Mucosa of descending colon (tissue), 3 donors: ENCODE data around the gene SLC26A1. TPM values are rescaled to one million over a fixed set of nuclear protein-coding genes. Genes with fewer than 3 reads are reported as not detected.
A peak's percentile ranks its signal among the peaks of the same experiment; 100 is the strongest.

Experiments used
- ATAC-seq: fragments of 200-7000 bp; cut with Tn5 transposase; one replicate; pipeline ENCODE4 v1.9.1; 2020; ENCODE audit warnings: mild to moderate bottlenecking, moderate library complexity
- DNase-seq, 3 donors: peaks; one replicate each; pipeline ENCODE4 v3.0.0-alpha.2; 2020
- H3K36me3 ChIP-seq: fragments of 200-600 bp; one replicate; pipeline ENCODE4 v1.8.0; 2021; ENCODE audit warnings: low read depth, mild to moderate bottlenecking
- H3K4me1 ChIP-seq: fragments of 200-600 bp; one replicate; pipeline ENCODE4 v1.8.0; 2021; ENCODE audit warnings: low read depth, mild to moderate bottlenecking
- H3K4me3 ChIP-seq: fragments of 200-600 bp; one replicate; pipeline ENCODE4 v1.8.0; 2021; ENCODE audit warnings: mild to moderate bottlenecking
- H3K9me3 ChIP-seq: fragments of 200-600 bp; one replicate; pipeline ENCODE4 v1.8.0; 2021; ENCODE audit warnings: mild to moderate bottlenecking
- intact Hi-C, 2 donors: fragments of 100-400 bp; cut with DNase I in 1 of 2; cut with micrococcal nuclease in 1 of 2; formaldehyde crosslinking; loops; one replicate each; pipeline versions ENCODE4 v1.11.0 to v1.11.1; 2022; cut with DNase I, micrococcal nuclease
- total RNA-seq, 3 donors: library from RNA; stranded (reverse); fragmentation: NEBNext Ultra II Directional in 2 of 3; extraction: Animal tissue kit (Norgen Biotek cat#: 25700) in 2 of 3; gene quantifications; one replicate each; pipeline versions ENCODE4 v1.2.1 to v1.2.4, GENCODE V29; 2021 to 2023
- TF ChIP-seq, protein P1 (sequence below): fragments of 200-600 bp; IDR thresholded peaks from one replicate; pipeline ENCODE4 v1.8.0; 2022; ENCODE audit warnings: antibody characterized with exemption, mild to moderate bottlenecking
- donor health status: DM: no; HTN: no; CAD: no; lungs with moderate emphysema.
- donor health status: DM: no; HTN: no; CAD: no.
- donor health status: DM: no; HTN: yes; CAD: no.

SLC26A1 gene
- total RNA-seq, 3 donors from 2014 or later: 0.85 to 2.8 (median 1.9) TPM

DNA sequence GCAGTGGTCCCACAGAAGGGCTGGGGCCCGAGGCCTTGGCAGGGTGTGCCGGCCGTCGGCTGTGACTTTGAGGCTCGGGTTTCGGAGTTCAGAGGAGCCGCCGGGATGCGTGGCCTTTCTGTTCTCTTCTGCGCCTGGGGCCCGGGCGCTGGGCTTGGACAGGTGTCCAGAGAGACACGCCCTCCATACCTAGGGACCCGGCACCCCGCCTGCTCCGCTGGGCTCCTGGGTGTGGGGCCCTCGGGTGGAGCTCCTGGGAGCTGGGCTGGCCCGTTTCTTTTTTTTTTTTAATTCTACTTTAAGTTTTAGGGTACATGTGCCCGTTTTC, 29.5 kb upstream of the SLC26A1 start:
- DNase-seq (peak in 1 of 3 donors; percentile 57), ATAC-seq (peak; percentile 67)
- Histone ChIP-seq H3K4me1 (peaks cover 14% of the 10 kb centered on the region), H3K9me3 (no peaks in the 10 kb centered on the region), H3K36me3 (no peaks in the 10 kb centered on the region), H3K4me3 (no peak overlapping the region)
- TF ChIP-seq, protein P1, sequence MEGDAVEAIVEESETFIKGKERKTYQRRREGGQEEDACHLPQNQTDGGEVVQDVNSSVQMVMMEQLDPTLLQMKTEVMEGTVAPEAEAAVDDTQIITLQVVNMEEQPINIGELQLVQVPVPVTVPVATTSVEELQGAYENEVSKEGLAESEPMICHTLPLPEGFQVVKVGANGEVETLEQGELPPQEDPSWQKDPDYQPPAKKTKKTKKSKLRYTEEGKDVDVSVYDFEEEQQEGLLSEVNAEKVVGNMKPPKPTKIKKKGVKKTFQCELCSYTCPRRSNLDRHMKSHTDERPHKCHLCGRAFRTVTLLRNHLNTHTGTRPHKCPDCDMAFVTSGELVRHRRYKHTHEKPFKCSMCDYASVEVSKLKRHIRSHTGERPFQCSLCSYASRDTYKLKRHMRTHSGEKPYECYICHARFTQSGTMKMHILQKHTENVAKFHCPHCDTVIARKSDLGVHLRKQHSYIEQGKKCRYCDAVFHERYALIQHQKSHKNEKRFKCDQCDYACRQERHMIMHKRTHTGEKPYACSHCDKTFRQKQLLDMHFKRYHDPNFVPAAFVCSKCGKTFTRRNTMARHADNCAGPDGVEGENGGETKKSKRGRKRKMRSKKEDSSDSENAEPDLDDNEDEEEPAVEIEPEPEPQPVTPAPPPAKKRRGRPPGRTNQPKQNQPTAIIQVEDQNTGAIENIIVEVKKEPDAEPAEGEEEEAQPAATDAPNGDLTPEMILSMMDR: no peak
- intact Hi-C loops: no loop called here

DNA sequence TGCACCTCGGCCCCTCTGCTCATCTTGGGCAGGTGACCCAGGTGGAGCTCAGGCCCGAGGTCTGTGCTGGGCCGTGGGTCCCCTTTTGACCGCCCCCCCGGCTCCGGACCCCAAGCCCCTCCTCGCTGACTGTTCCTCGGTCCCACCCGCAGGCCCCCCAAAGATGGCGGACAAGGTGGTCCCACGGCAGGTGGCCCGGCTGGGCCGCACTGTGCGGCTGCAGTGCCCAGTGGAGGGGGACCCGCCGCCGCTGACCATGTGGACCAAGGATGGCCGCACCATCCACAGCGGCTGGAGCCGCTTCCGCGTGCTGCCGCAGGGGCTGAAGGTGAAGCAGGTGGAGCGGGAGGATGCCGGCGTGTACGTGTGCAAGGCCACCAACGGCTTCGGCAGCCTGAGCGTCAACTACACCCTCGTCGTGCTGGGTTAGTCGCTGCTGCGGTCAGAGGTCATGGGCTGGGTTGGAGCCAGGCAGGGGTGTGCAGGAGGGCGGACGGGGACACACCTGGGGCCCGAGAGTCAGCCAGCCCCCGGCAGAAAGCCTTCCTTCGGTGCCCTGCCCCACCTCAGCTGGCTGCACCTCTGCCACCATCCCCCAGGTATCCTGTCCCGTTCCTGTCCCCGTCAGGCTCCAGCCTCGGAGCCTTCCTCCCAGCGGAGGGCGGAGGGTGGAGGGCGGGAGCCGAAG, 29.0 kb upstream of the SLC26A1 start:
- peak; percentile 39 for ATAC-seq
- intact Hi-C loops: no loop called here

DNA sequence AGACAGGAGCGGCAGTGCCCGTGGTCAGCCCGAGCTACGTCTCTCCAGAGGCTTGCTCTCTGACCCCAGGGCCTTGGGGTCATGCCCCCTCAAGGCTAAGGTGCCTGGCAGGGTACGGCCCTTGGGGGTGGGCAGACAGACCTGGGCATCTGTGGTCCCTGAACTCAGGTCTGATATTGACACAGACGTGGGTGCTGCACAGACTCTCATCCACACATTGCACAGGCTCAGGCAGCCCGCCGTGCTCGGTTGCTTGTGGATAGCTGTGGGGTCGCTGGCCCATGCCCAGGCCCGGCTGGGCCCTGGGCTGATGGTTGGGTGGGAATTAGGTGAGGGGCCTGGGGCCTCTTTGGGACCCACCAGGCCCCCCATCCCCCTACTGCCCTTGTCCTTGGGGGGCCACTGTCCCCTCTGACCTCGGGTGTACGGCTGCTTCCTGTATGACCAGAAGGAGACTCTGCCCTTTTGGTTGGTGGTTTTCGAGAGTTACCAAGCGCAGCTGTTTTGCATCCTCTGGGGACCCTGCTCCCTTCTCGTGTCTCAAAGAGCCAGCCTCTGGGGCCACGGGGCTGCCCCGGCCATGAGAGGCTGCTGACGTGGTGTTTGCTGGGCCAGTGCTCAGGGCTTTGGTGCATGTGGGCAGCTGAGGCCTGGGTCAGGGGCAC, 28.3 kb upstream of the SLC26A1 start:
- ATAC-seq: peak; percentile 6
- Histone ChIP-seq H3K4me3 (no peak overlapping the region), H3K4me1 (peaks cover 14% of the 10 kb centered on the region), H3K9me3 (no peaks in the 10 kb centered on the region), H3K36me3 (no peaks in the 10 kb centered on the region)
- intact Hi-C loops: no loop called here
- DNase-seq: no peak
- TF ChIP-seq, protein P1: no peak

More for the DNA sequence above, 29.0 kb upstream of the SLC26A1 start:
- no peak overlapping the region for H3K4me3 ChIP-seq
- H3K9me3 ChIP-seq: no peaks in the 10 kb centered on the region
- no peak for DNase-seq
- no peaks in the 10 kb centered on the region for H3K36me3 ChIP-seq
- TF ChIP-seq, protein P1: no peak
- H3K4me1 ChIP-seq: peaks cover 14% of the 10 kb centered on the region

DNA sequence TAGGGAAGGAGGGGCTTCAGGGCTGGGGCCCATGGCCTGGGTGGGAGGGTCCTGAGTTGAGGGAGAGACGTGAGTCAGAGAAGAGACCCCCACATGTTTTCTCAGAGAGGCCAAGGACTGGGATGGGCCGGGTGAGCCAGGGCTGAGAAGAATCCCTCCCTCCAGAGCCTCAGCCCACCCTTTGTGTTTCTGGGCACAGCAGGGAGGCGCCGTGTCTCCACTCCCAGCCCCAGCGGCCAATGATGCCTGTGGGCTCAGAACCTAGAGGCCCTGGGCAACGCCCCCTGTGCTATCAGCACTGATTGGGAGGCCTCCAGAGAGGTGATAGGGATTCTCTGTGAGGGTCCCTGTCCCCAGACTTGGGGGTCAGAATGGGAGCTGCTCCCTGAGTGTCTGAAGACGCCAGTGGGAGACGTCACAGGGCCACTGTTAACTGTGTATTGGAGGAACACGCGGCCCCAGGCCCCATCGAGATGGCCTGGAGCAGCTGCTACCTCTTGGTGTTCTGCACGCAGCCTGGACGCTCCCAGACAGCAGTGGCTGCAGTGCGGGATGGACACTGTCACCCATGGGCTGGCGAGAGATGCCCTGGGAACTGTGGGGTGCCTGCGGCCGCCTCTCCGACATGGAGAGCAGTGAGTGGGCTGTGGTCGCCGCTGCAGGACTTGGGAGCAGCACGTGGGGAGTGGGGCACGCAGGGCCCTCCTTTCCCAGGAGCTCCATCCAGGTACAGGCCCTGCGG, 26.7 kb upstream of the SLC26A1 start:
- TF ChIP-seq, protein P1: no peak
- intact Hi-C loops: no loop called here
- Histone ChIP-seq H3K4me3 (no peak overlapping the region), H3K9me3 (no peaks in the 10 kb centered on the region), H3K36me3 (no peaks in the 10 kb centered on the region), H3K4me1 (peaks cover 14% of the 10 kb centered on the region)
- ATAC-seq (no peak), DNase-seq (no peak)

DNA sequence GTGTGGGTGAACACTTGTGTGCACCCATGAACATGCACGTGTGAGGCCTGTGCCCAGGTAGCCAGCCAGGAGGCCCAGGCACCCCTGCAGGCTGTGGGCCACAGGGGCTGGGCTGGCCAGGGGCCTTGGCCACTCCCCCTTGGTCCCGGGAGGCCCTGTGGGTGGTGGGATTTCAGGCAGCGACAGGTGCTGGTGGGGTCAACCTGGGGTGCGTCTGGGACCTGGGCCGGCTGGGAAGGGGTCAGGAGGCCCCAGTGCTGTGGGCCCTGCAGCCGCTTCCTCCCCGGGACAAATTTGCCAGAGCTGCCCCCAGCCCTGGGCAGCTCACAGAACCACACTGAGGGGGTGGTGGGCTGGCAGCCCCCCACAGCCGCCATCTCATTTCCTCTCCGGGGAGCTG, 26.1 kb upstream of the SLC26A1 start:
- Histone ChIP-seq H3K36me3 (no peaks in the 10 kb centered on the region), H3K4me3 (no peak overlapping the region), H3K9me3 (no peaks in the 10 kb centered on the region), H3K4me1 (peaks cover 14% of the 10 kb centered on the region)
- ATAC-seq (no peak), DNase-seq (no peak)
- TF ChIP-seq, protein P1: no peak
- intact Hi-C loops: no loop called here
